ENCODE data around the gene SLC10A7.

Gene SLC10A7

DNA sequence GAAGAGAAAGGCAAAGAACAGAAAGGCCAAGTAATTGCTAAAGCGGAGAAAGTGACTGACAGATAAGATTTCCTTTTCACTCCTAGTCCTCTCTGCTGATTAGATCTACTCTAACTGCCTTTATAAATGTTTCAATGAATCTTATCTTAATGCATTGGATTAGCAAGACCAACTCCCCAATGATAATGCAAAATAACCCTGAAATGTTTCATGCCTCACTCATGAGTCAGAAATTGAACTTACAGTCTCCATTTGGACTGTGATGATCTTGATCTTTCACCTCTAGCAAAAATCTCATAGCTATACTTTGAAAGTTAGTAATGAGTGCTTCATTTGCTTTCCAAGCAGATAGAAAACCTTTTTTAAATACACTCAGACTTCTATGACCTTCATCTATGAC lies 26.5 kb downstream of the SLC10A7 start:
- no peak for DNase-seq

DNA sequence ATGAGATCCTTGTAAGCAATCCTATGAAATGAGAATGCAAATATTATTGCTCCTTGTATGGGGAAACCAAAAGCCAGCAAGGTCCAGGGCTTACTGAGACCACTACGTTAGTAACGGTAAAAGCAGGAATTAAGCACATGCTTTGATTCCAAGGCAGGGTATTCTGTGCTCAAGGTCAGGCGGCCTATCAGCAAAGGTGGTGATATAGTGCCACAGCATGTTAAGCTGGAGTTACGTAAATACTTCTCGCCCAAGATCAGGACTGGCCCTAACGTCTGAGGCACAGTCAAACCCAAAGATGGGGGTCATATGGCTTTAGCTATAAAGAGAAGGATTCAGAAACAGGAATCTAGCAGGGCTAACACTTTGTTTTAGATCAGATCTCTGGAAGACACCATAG lies 27.6 kb downstream of the SLC10A7 start:
- DNase-seq, result no peak

DNA sequence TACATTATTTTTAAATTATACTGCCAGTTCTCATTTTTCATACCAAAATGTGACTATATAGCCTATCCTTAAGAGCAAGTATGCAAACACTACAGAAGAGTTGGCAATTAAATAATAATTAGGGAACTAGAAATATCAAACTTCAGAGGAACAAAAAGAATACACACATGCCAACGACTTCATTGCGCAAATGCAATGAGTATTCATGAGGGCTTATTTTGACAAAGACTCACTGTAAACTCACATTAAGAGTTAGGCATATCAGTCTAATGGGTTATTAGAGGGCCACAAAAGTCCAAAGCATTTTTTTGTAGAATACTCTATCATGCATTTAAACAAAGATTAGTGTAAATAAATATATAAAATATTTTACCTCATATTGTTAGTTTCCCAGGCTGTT lies 31.6 kb downstream of the SLC10A7 start:
- no peak for DNase-seq

DNA sequence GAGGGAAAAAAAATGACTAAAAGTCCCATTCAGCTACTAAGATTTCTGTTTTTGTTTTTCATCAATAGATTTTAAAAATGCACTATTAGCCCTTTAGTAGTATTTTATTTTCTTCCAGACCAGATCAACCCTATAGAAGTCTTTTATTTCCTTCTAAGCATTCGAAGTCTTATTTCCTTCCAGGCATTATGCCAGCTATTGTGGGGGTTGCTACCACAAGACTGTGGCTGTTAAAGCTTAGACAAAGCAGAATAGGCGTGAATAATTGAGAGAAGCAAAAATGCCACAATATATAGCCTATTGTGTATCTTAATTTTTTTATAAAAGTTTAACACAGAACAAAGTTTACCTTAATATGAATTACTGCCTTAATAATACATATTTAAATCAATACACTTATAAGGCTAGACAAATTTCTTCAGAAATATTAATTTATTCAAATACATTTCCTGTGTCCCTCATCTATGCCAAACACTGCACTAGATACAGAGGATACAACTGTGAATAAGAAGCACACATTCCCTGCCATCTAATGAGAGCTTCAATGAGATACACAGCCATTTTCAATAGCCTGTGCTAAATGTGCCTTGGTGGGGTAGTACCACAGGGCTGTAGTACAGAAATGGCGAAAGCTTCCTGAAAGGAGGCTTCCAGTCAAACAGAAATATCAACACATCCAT lies 33.1 kb downstream of the SLC10A7 start:
- DNase-seq, result no peak

DNA sequence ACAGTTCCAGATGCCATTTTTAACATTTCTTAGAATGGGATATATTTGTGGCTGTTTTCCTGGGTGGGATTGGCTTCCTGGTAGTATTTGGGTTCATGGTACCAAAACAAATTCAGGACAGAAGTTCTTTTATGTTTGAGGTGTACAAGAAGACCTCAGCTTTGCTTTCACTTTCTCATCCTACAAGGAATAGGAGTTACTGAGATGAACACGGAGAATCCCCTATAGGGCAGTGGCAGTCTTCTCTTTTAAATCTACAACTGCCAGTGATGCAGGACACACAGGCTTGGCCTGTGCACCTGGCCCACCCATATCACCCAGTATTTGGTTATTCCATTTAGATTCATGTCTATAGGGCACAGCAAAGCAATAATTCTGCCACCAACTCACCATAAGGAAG lies 35.2 kb downstream of the SLC10A7 start:
- DNase-seq, result no peak

DNA sequence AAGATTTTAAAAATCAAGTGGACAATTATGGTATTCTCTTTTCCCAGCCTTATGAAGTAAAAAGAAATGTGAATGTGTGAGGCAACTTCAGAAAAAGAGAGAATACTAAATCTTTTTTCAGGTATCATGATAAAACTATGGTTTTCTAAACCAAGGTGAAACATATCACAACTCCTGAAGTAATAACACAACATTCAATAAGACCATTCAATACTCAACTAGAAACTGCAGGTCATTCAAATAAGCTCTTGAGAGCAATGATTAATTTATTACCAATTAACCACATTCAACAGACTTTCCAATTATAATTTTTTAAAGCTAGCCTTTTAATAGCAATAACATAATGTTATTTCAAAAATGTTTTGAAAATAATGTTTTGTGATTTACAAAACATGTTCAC lies 35.8 kb downstream of the SLC10A7 start:
- DNase-seq, result no peak

DNA sequence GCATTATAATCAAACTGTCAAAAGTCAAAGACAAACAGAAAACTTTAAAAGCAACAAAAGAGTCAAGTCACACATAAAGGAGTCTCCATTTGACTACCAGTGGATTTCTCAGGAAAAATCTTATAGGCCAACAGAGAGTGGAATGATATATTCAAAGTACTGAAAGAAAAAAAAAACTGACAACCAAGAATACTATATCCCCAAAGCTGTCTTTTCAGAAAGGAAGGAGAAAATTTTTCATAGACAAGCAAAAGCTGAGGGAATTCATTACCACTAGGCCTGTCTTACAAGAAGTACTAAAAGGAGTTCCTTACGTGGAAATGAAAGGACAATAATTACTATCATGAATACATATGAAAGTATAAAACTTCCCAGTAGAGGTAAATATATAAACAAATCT lies 39.0 kb downstream of the SLC10A7 start:
- no peak for DNase-seq

DNA sequence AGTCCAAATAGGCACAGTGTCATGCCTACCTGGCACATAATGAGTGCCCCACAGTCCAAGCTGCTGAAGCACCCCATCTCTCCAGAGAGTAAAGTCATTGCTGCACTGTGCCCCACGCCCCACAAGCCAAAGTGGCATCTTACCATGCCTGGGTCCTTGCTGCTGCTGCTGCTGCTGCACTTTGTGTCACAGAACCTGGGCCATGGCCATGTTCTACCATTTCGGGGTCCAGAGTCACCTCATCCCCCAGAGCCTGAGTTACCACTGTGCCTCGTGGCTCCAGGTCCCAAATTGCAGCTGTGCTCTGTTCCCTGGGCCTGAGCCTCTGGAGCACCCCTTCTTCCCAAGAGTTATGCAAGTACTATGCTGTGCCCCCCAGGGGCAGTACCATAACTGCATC lies 40.5 kb downstream of the SLC10A7 start:
- DNase-seq, result no peak

DNA sequence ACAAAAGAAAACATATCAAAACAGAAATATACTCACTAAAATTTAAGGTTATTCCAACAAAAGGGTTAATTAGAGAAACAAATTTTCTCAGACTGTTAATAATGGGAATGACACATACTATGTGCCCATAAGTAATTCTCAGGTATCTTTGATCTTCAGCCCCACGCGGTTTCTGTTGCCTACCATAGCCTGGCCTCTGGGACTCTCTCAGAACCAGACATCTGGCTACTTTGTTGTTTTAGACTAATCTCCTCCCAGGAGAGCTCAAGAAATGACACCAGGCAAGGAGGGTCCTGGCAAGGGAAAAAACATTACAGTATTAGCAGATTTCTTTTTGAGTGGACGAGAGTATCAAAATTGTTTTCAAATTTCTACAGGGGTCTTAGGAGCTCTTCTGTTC lies 43.7 kb downstream of the SLC10A7 start:
- DNase-seq, result no peak

DNA sequence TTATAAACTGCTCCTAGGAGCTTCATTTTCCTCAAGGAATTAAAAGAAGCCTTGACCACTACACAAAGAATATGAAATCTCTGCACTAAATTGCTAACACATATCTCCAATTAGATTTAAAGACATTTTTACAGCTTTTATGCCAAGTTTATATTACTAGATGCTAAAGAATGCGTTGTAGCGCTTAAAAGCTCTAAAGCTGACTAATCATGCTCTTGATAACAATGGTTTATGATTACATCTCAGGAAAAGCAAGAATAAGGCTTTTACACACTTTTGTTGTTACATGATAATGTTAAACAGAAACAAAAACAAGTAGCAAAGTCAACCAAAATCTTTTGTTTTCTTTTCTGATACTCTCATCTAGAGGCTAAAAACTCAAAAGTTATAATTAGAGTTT lies 44.7 kb downstream of the SLC10A7 start:
- DNase-seq, result no peak

DNA sequence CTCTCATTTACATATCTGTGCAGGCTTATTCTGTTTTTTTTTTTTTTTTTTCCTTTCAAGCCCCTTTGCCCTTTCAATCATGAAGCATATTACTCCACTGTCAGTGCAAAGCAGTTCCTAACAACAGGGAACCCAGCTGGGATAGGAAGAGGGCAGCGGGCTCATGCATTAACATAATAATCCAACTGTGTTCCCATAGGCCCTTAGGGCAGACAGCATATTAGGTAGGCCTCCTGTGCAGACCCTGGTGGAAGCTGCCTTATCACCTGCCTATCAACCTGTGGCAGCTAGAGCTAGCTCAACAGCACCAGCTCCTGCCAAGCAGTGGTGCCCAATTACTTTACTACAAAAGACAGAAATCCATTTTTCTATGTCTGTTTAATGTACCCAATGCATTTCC lies 49.3 kb downstream of the SLC10A7 start:
- no peak for DNase-seq

DNA sequence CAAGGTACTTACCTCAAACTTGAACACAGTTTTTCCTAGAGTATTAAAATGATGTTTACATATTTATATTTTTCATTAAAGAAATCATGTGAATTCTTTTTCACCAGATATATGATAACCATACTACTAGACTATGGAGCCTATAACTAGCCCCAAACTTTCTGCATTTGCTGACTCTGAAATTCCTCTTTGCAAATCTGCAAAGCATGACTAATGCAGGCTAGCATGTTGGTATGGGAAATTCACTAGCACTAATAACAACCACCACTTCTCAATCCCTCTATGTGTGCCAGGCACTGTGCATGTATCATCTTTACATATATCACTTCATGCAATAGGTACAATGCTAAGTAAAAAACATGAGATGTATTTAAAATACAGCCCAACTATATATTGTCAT lies 51.1 kb downstream of the SLC10A7 start:
- DNase-seq, result no peak

DNA sequence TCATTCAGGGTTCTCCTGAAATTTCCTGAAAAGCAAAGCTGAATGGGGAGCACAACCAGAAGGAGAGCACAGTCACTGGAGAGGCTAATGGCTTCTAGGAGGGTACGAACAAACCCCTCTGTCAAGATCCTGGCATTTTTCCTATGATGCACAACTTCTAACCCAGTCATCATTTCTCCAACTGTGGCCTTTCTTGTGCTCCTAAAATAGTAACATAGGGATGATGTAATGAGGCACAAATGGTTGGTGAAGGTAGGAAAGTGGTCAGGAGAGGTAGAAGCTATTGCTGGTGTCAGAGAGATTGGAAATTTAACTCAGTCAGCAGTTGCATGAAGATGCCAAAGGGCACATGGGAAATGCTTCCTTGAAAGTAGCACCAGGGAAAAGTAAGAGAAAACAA lies 52.7 kb downstream of the SLC10A7 start:
- DNase-seq, result no peak

DNA sequence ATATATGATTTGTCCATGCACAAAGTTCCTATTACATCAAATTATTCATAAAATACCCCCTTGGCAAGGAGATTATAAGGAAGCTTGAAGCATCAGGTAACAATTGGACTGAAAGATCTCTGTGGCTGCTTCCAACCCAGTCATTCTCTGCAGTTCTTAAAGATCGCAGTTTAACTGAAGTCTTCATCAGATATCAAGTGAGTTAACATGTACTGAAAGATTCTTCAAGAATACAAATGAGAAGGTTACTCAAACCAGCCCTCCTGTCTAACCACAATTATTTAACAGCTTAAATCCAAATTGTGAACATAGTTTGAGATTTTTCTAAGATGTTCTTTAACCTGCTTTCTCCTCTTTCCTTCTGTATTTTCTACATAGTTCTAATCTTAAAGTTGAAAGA lies 56.1 kb downstream of the SLC10A7 start:
- DNase-seq, result no peak

DNA sequence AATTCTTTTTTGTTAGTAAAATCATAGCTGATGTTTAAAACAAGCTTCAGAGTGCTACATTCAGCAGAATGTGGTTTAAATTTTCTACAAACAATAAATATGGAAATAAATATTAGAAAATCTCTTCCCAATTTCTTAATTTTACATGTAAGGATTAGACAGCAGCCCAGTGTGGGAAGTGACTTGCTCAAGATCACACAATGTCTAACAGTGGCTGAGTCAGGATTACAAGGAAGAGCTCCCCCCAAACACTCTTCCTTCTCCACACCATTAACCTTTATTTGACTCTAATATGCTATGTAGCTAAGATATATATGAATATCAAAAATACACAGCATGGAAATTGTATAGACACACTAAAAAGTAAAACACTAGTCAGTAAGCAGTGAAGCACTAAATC lies 59.5 kb downstream of the SLC10A7 start:
- DNase-seq, result no peak

DNA sequence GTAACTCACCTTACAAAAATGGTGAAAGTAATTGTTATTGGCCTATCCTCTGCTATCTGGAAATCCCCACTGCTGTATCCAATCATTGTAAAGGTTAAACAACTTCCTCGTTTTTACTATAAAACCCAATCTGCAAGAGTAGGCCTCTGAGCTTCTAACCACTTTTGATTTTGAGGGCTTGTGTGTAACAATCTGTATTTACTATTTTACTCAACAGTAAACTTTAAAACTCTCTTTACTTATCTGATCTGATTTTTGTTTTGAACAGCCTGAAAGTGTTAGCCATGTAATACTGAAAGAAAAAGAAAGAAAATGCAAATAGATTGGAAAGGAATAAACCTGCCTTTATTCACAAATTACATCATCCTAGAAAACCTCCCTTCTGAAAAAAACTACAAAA lies 63.1 kb downstream of the SLC10A7 start:
- no peak for DNase-seq

DNA sequence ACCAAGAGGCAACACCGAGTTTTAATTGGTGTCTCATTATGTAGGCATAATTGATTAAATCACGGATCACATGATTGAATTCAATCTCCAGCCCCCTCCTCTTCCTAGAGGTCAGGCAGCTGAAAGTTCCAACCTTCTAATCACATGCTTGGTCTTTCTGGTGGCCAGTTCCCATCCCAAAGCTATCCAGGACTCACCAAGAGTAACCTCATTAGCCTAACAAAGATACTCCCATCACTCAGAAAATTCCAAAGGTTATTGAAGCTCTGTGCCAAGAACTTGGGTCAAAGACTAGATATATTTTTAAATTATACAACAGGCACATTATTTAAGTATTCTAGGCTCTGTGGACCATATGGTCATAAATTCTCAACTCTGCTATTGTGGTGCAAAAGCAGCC lies 65.1 kb downstream of the SLC10A7 start:
- DNase-seq, result no peak

DNA sequence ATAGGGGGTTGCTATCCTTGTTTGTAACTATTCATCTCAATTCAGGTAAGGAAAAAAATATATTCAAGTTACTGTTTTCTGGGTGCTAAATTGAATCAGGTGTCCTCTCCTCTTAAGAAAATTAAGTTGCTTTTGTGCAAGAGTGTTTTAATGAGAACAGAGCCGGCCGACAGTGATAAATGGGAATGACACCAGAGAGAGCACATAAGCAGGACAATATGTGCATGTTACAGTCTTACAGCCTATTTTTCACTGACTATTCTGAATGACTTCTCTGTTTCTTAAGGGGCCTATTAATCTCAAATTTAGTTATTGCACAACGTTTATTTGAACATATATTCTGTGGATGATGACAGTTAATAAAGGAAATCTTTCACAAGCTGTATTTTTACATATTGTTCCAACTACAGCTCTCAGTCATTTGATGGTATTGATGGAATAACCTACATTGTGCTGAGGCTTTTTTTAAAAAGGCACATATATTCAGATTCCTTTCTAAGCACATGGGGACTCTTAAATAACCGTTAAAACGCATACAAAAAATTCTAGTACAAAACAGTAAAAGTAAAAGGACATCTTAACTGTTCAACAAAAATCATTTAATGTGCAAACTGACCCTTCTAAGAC lies 68.4 kb downstream of the SLC10A7 start:
- no peak for DNase-seq

DNA sequence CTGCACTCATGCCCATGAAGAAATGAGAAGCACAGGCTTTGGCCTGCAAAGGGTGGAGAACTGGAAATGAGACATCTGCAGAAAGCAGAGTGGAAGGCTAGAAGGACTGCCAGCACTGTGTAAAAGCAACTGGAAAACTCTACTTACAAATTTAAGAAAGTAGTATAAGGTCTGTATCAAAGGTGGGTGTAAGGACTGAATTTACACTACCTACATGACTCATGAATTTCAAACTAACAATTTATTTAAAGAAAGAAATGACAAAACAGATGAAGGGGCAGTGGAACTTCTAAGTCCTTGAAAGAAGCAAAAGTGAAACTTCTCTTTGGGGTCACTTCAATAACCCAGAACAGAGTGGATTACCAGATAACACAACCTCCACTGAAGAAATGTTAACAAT lies 71.2 kb downstream of the SLC10A7 start:
- DNase-seq, result no peak

DNA sequence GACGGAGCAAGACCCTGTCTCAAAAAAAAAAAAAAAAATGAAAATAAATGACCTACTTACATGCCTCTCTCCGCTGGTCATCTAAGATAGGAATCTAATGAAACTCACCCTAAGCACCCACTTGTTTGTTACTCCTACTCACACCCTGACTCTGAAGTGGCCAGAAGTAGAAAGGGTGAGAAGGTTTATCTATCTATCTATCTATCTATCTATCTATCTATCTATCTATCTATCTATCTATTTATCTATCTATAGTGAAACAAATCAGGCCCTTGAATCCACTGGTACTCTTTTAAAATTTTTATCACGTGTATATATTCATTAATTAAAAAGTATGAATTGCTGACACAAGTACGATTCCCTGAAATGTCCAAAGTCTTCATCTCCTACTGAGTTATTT lies 75.2 kb downstream of the SLC10A7 start:
- DNase-seq, result no peak

DNA sequence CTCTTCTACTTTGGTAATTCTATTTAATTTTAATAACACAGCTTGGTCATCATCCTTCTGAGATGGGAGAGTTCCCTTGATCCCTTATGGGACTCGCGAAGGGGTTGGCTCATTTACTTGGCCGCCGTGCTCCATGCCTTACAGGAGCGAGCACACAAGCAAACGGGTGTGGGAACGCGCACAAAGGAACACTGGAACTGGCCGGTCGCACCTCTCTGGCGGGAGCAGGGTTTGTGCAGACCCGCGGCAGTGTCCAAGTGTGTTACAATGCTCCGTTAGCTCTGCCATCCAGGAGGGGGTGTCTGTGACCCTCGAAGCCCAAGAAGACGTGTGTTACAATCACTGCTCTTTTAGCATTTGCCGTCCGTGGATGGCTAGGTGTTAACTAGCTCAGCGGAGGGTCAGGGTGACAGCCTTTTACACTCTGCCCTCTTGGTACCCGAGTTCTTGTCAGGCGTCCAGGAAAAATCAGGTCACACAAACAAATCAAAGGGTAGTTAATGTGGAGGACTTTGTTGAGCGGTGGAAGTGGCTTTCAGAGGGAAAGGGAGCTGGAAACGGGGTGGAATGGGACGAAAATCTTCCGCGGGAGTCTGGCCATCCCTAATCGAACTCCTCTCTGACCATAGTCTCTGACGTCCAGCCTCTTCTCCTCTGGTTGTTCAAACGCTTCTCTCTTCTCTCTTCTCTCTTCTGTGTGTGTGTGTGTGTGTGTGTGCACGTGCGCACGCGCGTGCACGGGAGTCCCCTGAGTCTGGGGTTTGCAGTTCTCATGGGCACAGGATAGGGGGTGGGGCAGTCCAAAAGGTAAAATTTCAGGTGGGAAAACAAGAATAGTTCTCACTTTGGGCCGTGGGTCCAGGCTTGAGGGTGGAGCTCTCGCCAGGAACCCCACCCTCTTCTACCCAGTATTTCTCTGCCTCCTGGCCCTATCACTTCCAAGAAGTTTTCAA lies 76.3 kb downstream of the SLC10A7 start:
- no peak for DNase-seq

DNA sequence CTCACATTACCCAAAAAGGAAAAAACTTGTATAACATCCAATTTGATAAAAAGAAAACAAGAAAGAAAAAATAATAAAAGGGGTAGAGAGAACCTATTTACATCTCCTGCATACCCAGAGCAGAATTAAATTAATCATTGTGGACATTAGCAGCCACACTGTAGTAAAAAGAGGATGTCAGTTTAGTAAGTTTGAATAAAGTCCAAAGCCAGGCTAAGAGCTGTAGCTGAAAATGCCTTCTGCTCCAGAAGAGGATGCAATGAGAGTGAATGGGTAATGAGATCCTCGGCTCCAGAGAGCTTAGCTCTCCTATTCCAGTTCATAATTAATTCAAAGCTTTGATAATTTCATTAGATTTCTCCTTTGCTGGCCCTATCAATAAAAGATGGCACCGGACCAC lies 78.2 kb downstream of the SLC10A7 start:
- DNase-seq, result no peak

DNA sequence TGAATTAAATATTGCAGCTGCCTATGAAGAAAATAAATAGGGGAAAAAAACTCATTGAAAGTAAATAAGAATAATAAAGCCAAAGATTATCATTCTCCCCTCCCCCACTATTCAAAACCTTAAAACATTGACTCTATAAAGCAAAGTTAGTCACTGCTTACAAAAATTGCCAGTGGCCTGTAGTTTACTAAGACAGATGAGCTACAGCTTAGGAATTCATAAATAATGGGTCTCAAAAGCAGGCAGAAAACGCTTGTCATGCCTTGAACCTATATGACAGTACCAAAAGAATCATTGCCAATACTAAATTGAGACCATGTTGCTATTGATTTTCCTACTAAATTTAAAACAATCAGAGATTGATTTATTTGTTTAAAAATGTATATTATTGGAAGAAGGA lies 78.9 kb downstream of the SLC10A7 start:
- DNase-seq, result no peak
